ENCODE measurements around the gene GABBR2. TPM values are rescaled to one million over a fixed set of nuclear protein-coding genes. Genes with fewer than 3 reads are reported as not detected.

Gene GABBR2
- polyA plus RNA-seq, 1 of the 3 experiments (the other 2 are of a cell fraction) = not detected

GRCh38 chr9:98255578-98256296, 453.0 kb downstream of the GABBR2 start, which contains the start of gene TBC1D2 (continued):
- TF ChIP-seq CHD2 (IDR thresholded peaks at IDR 0.05; ENCODE audit: low read length, partially characterized antibody) (peak; percentile 47), CTCF (IDR thresholded peaks at IDR 0.05) (peak; percentile 30; the same call in 1 of the 2 replicates), GABPA (IDR thresholded peaks at IDR 0.05; ENCODE audit: low read depth) (peak; percentile 73), SMC3 (IDR thresholded peaks at IDR 0.05; ENCODE audit: low read depth, low read length) (no peak), ZBTB33 (IDR thresholded peaks at IDR 0.05; ENCODE audit: borderline replicate concordance, low read depth) (no peak)

GRCh38 chr9:98255061-98255577, 453.6 kb downstream of the GABBR2 start:
- Histone ChIP-seq H3K27me3 (ENCODE audit: insufficient read depth) (no peaks in the 10 kb centered on the region), H3K79me2 (ENCODE audit: insufficient read depth) (peaks cover 15% of the 10 kb centered on the region), H3F3A (replicated peaks; ENCODE audit: insufficient read depth) (peaks cover 11% of the 10 kb centered on the region), H3K4me2 (peak overlapping the region; percentile 98), H3K36me3 (replicated peaks in 1 of 2; ENCODE audit: control insufficient read depth in 1 of 2, insufficient read depth in 2 of 2, low read length in 1 of 2) (no peaks in the 10 kb centered on the region), H3K9me2 (no peaks in the 10 kb centered on the region), H3K9me3 (no peaks in the 10 kb centered on the region), H3K27ac (ENCODE audit: low read depth in 2 of 2, low read length in 1 of 2) (peak overlapping the region in 1 of 2 experiments; percentile 92; a peak in 2 of 4 replicates), H3K4me1 (ENCODE audit: control insufficient read depth in 1 of 2, insufficient read depth in 2 of 2, low read depth in 1 of 2, low read length in 1 of 2) (peaks cover 7 to 11% of the 10 kb centered on the region in 2 experiments), H4K20me1 (ENCODE audit: insufficient read depth) (no peaks in the 10 kb centered on the region), H2AFZ (ENCODE audit: low read depth) (peak overlapping the region; percentile 99), H3K4me3 (ENCODE audit: low read depth in 2 of 2, low read length in 1 of 2) (peak overlapping the region; percentile 81 to 85), H3K9ac (peak overlapping the region; percentile 86)
- TF ChIP-seq NFIC (IDR thresholded peaks at IDR 0.05; ENCODE audit: borderline replicate concordance) (no peak), TEAD4 (IDR thresholded peaks at IDR 0.05; ENCODE audit: borderline replicate concordance, insufficient read depth) (no peak), SIN3A (IDR thresholded peaks at IDR 0.05; ENCODE audit: borderline replicate concordance, low read depth, low read length) (peak; percentile 28; the same call in 1 of the 2 replicates), YY1 (IDR thresholded peaks at IDR 0.05; ENCODE audit: low read depth) (no peak), MXI1 (IDR thresholded peaks at IDR 0.05; ENCODE audit: low read depth, low read length) (no peak), RAD21 (IDR thresholded peaks at IDR 0.05; ENCODE audit: low read length) (no peak)
- no peak for DNase-seq
- WGBS (ENCODE audit: low lambda C conversion rate) = 2% methylated on average over 20 of the region's 36 CpGs
- ChIA-PET CTCF (interaction anchor here (0.7 to 3.8 kb wide), 12 partner anchors 9 to 333 kb away, joined by 3 to 24 read pairs (median 6); partner anchors contain the start of genes CORO2A and TRMO), POLR2A (interaction anchor here (0.7 to 2.7 kb wide), 6 partner anchors 62 to 622 kb away, joined by 3 to 17 read pairs (median 6); partner anchors contain the start of genes ANP32B, NANS, NCBP1 and TRMO)
